ENCODE data around the gene NDUFV1.
"Not testable (repeated sequence)": the region's sequence is repeated elsewhere in the genome, so short reads cannot be mapped to it uniquely, and the experiment has no call there.

NDUFV1 gene

GRCh38 chr11:67657300-67657699, 50.6 kb downstream of the NDUFV1 start:
- DNase-seq: no peak

DNA sequence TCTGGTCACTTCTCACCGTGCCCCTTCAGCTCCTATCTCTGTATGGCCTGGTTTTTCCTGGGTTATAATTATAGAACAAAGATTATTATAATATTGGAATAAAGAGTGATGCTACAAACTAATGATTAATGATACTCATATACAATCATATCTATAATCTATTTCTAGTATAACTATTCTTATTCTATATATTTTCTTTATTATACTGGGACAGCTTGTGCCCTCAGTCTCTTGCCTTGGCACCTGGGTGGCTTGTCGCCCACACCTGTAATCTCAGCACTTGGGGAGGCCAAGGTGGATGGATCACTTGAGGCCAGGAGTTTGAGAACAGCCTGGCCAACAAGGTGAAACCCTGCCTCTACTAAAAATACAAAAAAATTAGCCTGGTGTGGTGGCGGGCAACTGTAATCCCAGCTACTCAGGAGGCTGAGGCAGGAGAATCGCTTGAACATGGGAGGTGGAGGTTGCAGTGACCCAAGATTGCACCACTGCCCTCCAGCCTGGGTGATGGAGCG, 53.0 kb downstream of the NDUFV1 start:
- not testable (repeated sequence) for DNase-seq

DNA sequence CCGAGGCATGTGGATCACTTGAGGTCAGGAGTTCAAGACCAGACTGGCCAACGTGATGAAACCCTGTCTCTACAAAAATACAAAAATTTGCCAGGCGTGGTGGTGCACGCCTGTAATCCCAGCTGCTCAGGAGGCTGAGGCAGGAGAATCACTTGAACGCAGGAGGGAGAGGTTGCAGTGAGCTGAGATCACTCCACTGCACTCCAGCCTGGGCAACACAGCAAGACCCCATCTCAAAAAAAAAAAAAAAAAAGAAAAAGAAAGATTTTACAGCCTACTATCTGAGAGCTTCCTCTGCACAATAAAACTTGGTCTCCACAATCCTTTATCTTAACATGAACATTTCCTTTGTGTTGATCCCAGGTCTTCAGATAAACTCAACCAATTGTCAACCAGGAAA, 54.0 kb downstream of the NDUFV1 start:
- DNase-seq: not testable (repeated sequence)
